Fibroblast of lung (primary cell): ENCODE measurements around the gene PLAAT4.

Experiments used
- EZH2 ChIP-seq: IDR thresholded peaks from 2 replicates; pipeline ENCODE4 v1.5.1; 2012; ENCODE audit warnings: low read length, control low read depth, mild to moderate bottlenecking; ENCODE audit errors: missing control alignments
- TF ChIP-seq, protein P1 (sequence below), 2 donors: IDR thresholded peaks in 1 of 2; conservative IDR thresholded peaks in 1 of 2; 1 replicate in 1 of 2; 2 replicates in 1 of 2; pipeline ENCODE4 v1.5.1; 2011 to 2012; ENCODE audit warnings: low read length in 2 of 2, control low read depth in 1 of 2, inconsistent platforms in 1 of 2, low read depth in 1 of 2, mild to moderate bottlenecking in 1 of 2

DNA sequence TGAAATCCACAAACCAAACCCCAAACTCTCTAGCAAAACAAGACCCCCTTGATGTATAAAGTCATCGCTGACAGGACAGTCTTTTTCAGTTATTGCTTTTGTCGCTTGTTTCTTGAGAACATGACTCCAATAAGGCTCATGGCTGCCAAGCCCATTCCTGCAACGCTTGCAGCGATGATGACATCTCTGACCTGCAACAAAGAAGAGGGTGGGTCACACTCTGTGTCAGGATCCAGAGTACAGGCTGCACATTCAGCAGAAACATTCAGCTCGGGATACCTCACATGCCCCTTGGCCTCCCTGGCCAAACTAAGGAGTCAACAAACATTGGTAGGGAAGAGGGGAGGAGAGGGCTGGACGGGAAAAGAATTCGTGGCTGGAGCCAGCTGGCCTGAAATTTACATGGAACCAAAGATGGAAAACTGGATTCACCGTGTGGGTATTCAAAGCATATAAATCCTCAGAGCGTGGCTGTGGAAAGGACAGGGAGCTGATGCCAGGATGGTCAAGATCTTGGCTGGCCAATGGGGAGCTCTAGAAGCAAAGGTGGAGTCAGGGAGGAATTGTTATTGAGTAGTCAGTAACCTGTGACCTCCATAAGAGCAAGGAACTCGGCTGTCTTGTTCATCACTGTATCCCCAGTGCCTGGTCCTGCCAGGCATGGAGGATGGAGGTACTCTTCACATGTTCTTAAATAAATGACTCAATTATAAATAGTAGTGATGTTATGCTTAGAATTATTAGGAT lies 38.4 kb downstream of the PLAAT4 start:
- TF ChIP-seq, protein P1, sequence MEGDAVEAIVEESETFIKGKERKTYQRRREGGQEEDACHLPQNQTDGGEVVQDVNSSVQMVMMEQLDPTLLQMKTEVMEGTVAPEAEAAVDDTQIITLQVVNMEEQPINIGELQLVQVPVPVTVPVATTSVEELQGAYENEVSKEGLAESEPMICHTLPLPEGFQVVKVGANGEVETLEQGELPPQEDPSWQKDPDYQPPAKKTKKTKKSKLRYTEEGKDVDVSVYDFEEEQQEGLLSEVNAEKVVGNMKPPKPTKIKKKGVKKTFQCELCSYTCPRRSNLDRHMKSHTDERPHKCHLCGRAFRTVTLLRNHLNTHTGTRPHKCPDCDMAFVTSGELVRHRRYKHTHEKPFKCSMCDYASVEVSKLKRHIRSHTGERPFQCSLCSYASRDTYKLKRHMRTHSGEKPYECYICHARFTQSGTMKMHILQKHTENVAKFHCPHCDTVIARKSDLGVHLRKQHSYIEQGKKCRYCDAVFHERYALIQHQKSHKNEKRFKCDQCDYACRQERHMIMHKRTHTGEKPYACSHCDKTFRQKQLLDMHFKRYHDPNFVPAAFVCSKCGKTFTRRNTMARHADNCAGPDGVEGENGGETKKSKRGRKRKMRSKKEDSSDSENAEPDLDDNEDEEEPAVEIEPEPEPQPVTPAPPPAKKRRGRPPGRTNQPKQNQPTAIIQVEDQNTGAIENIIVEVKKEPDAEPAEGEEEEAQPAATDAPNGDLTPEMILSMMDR (conservative IDR thresholded peaks at IDR 0.05 in 1 of 2, IDR thresholded peaks at IDR 0.05 in 1 of 2; ENCODE audit: low read depth in 1 of 2, low read length in 2 of 2): no peak
- TF ChIP-seq EZH2: no peak
